Measurements from ENCODE around the gene TMIGD2.

Gene TMIGD2

DNA sequence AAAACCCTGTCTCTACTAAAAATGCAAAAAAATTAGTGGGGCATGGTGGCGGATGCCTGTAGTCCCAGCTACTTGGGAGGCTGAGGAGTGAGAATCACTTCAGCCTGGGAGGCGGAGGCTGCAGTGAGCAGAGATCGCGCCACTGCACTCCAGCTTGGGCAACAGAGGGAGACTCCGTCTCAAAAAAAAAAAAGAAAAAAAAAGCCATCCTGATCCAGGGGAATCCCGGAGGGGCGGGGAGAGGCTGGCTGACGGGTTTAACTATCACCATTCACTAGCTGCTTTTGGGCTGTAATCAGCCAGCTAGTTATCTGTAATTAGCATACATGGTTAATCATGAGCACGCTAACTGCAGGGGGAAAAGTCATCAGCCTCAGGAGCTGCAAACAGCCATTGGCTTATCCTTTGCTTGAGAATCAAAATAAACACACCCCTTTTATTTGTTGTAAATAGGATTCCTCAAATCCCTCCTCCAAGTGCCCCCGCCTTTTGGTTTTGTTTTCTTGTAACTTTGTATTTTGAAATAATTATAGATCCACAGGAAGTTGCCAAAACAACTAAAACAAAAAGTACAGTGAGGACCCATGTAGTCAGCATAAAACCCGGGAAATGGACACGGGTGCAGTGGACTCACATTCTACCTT is 11.8 kb upstream of the TMIGD2 start:
- TF ChIP-seq, protein P1, sequence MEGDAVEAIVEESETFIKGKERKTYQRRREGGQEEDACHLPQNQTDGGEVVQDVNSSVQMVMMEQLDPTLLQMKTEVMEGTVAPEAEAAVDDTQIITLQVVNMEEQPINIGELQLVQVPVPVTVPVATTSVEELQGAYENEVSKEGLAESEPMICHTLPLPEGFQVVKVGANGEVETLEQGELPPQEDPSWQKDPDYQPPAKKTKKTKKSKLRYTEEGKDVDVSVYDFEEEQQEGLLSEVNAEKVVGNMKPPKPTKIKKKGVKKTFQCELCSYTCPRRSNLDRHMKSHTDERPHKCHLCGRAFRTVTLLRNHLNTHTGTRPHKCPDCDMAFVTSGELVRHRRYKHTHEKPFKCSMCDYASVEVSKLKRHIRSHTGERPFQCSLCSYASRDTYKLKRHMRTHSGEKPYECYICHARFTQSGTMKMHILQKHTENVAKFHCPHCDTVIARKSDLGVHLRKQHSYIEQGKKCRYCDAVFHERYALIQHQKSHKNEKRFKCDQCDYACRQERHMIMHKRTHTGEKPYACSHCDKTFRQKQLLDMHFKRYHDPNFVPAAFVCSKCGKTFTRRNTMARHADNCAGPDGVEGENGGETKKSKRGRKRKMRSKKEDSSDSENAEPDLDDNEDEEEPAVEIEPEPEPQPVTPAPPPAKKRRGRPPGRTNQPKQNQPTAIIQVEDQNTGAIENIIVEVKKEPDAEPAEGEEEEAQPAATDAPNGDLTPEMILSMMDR (conservative IDR thresholded peaks at IDR 0.05; ENCODE audit: low read depth, low read length) = no peak
- DNase-seq (ENCODE audit: low read depth) = no peak
- H3K4me3 ChIP-seq (ENCODE audit: low read depth, low read length) = no peak overlapping the region

DNA sequence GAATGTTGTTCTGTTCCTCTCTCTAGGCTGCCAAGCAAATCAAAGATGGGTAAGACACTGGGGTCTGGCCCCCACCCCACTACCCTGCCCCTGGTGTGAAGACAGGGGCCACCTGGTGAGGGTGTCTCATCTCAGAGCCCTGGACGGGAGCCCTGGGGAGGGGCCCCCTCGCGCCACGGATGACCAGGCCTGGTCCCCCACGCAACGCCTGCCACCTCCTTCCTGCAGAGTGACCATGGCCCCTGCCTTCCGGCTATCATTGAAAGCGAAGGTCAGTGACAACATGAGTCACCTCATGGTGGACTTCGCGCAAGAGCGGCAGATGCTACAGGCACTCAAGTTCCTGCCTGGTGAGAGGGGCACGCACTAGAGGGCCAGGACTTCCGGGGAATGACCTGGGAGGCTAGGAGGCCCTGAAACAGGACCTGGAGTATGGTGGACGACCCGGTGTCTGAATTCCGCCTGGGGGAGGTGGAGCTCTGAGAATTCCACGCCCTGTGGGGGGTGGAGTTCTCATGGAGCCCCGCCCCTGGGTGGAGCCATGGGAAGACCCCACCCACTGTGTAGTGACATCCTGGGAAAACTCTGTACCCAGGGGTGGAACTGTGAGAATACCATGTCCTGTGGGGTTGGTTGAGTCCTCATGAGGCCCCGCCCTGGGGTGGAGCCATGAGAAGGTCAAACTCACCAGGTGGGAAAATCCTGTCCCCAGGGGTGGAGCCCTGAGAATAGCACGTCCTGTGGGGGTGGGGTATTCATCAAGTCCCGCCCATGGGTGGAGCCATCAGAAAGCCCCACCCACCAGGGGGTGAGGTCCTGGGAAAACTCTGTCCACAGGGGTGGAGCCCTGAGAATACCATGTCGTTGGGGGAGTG is 8.3 kb upstream of the TMIGD2 start:
- no peak overlapping the region for H3K4me3 ChIP-seq (ENCODE audit: low read depth, low read length)
- no peak for DNase-seq (ENCODE audit: low read depth)
- TF ChIP-seq, protein P1 (conservative IDR thresholded peaks at IDR 0.05; ENCODE audit: low read depth, low read length) = no peak

DNA sequence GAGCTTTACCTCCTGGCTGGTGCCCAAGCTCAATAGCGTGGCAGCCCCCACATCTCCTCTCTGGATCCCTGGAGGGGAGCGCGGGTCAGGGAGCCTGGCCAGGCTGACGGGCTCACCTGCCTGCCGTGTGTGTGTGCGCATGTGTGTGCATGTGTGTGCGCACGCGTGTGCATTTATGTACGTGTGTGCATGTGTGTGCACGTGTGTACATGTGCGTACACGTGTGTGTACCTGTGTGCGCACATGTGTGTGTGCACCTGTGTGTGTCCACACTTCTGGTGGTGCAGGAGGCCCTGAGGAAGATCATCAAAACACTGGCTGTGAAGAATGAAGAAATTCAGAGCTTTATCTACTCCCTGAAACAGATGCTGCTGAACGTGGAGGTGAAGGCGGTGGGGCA is 3.5 kb upstream of the TMIGD2 start:
- no peak overlapping the region for H3K4me3 ChIP-seq (ENCODE audit: low read depth, low read length)
- DNase-seq (ENCODE audit: low read depth) = no peak
- TF ChIP-seq, protein P1 (conservative IDR thresholded peaks at IDR 0.05; ENCODE audit: low read depth, low read length) = no peak

DNA sequence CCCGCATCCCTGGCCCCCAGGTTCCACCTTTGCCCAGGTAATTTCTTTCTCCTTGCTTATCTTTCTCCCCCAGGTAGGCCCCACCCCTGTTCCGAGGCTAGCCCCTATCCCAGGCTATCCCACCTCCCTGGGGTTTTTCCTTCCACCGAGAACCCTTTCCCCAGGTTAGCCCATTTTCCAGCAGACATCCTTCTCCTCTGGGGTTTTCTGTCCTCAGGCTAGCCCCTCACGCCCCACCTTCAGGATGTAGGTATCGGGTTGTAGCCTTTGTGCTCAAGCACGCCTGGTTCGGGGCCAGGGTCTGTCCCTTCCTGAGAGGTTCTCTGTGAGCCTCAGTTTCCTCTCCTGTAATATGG is 3.0 kb upstream of the TMIGD2 start:
- no peak for DNase-seq (ENCODE audit: low read depth)
- TF ChIP-seq, protein P1 (conservative IDR thresholded peaks at IDR 0.05; ENCODE audit: low read depth, low read length) = no peak
- no peak overlapping the region for H3K4me3 ChIP-seq (ENCODE audit: low read depth, low read length)

DNA sequence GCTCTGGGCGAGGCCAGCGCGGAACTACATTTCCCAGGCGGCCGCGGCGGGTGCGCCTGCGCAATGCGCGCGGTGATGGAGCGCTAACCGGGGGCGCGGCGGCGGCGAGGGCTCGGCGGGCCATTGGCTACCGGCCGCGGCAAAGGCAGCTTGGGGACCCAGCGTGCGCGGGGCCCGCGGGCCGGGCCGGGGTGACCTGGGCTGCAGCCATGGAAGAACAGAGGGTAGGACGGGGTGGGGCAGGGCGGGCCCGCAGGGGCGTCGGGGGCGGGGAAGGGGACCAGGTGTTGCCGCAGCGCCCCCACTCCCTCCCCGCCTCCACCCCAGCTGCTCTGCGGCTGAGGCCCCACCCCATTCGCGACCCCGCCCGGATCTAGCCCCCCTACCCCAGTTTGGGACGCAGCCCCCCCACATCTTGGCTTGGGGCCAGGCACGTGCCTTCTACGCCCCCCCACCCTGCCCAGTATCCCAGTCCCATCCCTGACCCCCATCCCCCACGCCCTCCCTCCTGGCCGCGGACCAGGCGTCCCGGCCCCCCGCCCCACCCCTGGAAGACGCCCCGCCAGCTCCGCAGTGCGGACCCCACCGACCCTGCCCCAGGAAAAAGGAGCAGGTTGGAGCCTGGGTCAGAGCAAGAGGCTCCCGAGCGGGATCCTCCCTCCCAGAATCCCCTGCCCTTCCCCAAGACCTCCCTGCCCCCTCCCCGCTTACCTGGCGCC is 2.5 kb upstream of the TMIGD2 start, which contains the start of gene FSD1:
TSS of gene FSD1 (plus strand) at position 61 of the 719 bp plus-strand sequence. CDS start at position 210, 149 bp downstream.
- H3K4me3 ChIP-seq (ENCODE audit: low read depth, low read length) = peak within 1 kb of the TSS; percentile 52
- DNase-seq (ENCODE audit: low read depth) = peak; percentile 42
- TF ChIP-seq, protein P1 (conservative IDR thresholded peaks at IDR 0.05; ENCODE audit: low read depth, low read length) = no peak

DNA sequence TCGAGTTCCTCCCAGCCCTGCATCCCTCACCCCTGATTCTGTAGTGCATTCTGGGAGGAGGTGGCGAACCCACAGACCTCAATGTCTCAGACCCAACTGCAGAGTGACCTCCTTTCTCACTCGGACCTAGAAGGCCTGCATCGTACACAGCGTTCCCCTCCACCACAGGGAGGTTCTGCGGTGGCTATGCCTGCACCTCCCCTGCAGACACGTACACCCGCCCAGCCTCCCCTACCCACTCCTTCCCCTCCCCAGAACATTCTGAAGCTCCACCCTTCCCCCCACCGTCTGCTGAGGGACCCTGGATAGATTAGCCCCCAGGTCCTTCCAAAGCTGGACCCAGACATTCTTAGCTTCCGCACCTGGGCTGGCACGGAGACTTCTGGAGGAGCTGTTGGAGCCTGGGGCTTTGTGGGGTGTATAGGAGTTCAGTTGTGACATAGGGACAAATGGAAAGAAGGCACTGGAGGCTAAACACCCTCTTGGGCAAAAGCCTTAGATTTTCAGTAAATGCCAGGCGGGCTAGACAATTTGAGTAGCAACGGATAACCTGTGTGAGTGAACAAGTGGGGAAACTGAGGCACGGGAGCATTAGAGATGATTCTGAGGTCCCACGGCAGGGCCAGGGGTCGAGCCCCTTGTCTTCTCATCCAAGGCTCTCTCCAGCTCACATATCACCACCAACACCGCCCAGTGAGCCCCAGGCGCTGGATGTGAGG is 1.8 kb upstream of the TMIGD2 start:
- TF ChIP-seq, protein P1 (conservative IDR thresholded peaks at IDR 0.05; ENCODE audit: low read depth, low read length) = no peak
- H3K4me3 ChIP-seq (ENCODE audit: low read depth, low read length) = no peak overlapping the region

More for the DNA sequence above, 1.8 kb upstream of the TMIGD2 start:
- DNase-seq (ENCODE audit: low read depth) = no peak

Measured in choroid plexus epithelial cell (primary cell).